Fibroblast of the conjunctiva (primary cell): ENCODE measurements around the gene PDZD2.

Experiments
- DNase-seq: peaks from one replicate; pipeline ENCODE4 v3.0.0-alpha.2; 2010; ENCODE audit warnings: low read depth

Gene PDZD2

DNA sequence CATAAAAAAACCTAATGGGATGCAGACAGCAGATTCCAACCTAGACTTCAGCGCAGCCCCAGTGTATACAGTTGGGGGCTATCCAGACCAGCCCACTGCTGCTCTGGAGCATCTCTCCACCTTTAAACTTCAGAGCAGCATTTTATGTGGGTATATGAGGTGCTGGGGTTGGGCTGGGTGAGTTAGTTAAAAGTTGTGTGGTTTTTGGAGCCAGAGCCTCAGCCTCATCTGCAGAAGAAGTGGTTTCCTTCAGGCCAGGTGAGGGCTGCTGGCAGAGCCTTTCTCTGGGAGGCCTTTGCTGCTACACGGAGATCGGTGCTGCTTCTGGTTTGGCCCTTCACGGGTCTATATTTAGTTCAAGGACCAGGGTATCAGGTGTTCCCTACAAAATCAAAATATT is 228.3 kb downstream of the PDZD2 start:
- DNase-seq: no peak

DNA sequence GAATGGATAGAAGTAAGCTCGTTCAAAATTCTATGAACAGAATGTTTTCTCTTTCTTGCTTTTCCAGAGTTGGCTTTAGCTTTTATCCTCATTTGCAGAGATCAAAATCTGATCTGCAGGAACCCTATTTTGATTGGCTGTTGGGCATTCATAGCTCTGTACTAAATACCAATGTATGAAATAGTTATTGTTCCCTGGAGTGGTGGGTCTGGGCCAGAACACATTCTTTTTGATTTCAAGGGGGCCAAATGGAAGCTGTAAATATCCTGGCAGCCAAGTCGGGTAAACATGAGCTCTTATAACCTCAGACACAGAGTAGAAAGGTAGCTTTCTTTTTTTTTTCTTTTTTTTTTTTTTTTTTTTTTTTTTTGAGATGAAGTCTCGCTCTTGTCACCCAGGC is 241.5 kb downstream of the PDZD2 start:
- DNase-seq: no peak

DNA sequence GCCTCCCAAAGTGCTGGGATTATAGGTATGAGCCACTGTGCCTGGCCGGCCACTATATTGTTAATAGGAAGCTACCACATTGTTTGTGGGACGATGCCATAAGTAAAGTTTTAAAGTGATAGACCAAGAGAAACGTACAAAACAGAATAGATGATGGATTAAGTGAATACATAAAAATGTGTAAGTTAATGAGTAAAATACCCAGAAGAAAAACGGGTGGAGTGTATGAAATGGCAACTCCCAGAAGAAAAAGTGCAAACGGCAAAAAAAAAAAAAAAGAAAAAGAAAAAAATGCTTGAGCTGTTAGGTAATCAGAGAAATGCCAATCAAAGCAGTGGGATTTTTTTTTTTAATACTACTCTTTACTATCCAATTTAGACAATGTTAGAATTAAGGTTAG is 246.0 kb downstream of the PDZD2 start:
- DNase-seq: no peak

DNA sequence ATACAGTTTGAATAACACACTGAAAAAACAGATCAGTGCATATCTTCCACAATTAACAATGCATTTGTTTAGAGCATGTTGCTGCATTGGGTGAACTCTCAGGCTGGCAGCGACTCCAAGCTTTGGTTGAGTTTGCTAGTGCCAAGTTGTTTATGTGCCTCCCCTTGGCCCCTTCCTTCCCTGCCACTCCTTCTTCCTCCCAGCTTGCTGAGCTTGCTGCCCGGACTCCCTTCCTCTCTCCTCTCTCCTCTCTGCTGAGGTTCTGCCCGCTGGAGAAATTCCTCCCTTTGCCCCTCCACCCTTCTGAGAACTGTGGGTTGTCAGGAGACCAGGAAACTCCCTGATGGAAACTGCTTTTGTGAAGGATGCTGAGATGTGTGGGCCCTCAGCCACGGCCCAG is 247.3 kb downstream of the PDZD2 start:
- DNase-seq: no peak

DNA sequence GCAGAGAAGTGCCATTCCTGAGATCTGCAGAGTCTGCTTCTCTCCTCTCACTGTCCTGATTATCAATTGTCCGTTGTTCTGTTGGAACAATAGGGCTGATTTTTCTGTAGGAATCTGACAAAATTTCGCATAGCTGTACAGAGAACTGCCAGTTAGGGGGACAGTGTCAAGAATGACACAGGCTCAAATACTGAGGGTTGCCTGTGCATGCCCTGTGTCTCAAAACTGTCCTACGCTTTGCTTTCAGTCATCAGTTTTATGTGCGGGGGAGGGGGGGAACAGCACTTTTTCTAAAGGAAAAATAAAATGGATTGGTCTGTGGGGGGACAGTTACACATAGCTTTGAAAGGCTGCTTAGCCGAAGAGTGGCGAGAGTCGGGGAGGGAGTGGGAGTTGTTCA is 248.6 kb downstream of the PDZD2 start:
- no peak for DNase-seq

DNA sequence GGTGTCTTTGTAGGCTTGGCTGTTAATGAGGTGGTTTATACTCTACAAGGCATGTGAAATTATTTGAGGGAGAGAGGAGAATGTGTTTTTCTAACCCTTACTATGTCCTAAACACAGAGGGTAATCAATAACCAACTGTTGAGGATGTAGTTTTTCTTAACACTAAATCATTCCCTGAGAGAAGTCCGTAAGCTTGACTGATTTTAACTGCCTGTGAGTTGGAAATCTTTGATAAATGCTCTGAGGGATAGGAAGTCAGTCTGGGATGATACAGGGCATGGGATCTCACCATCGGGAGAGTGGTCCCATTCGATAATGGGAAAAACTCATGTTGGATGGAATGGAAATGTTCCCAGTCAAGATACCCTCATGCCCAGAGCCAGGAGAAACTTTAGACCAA is 249.6 kb downstream of the PDZD2 start:
- no peak for DNase-seq

DNA sequence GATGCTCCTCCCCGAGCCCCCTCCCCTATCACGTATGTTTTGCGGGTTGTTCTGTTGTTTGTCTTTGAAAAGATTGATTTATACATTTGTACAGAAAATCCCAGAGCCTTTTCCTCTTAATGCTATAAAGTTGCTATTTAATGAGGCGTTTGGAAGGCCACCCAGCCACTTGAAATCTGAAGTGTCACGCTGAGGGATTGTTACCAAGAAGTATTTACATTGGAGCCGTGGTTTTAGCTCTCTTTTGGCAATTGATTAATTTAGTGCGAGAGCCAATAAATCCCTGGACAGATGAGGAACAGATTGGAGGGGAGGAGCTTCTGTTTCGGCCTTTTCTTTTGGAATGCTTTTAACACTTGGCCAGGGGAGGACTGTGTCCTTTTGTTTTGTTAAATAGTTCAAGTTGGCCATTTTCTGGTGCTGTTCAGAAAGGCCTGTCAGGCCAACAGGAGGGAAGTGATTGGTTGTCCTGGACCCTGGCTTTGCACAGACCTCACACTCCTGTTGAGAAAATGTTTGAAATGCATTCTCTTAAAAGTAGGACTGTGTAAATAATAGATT is 250.2 kb downstream of the PDZD2 start:
- no peak for DNase-seq

DNA sequence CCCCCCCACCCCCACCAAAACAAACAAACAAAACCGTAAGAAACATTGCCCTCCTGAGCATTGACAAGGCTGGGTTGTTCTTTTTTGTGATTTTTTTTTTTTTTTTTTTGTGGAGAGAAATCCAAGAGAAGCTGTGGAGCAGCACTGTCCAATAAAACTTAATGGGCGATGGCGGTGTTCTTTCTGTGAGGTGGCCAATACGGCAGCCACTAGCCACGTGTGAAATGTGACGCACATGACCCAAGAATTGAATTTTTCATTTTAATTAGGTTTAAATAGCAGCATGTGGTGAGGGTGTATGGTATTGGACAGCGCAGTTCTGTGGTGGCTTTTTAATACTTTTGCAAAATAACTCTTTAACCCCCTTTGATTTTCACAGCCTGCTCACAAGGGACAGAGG is 251.1 kb downstream of the PDZD2 start:
- no peak for DNase-seq

DNA sequence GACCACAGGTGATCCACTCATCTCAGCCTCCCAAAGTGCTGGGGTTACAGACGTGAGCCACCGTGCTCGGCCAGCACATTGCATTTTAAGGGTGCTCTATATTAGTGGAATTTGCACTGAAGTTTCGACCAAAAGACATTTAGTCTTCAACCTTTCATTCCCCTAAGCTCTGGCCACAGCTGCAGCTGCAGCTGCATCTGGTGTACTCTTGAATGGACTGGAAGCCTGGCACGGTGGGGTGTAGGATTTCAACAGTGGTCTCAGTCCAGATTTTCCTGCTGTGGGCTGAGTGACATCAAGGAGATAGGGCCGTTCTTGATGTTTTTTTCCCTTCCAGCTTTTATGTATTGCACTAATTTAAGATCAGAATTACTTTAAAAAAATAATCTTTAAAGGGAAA is 255.2 kb downstream of the PDZD2 start:
- no peak for DNase-seq

DNA sequence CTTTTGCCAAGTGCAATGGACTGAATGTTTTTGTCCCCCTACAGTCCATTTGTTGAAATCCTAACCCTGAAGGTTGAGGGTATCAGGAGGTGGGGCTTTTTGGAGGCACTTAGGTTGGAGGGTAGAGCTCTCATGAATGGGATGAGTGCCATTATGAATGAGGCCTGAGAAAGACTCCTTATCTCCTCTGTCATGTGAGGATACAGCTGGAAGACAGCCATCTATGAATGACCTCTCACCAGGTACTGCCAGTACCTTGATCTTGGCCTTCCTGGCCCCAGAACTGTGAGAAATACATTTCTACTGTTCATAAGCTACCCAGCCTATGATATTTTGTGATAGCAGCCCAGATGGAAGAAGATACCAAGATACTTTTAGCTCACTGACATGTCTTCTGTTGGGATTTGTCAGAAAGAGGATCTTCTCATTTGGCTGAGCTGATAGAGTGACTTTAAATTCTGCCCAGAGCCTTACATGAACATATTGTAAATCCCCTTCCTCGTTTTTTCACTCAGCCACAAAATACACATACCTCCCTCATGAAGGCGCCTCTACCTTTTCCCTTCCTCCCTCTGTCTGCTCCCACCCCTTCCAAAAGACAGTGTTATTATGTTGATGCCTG is 256.4 kb downstream of the PDZD2 start:
- DNase-seq: no peak

DNA sequence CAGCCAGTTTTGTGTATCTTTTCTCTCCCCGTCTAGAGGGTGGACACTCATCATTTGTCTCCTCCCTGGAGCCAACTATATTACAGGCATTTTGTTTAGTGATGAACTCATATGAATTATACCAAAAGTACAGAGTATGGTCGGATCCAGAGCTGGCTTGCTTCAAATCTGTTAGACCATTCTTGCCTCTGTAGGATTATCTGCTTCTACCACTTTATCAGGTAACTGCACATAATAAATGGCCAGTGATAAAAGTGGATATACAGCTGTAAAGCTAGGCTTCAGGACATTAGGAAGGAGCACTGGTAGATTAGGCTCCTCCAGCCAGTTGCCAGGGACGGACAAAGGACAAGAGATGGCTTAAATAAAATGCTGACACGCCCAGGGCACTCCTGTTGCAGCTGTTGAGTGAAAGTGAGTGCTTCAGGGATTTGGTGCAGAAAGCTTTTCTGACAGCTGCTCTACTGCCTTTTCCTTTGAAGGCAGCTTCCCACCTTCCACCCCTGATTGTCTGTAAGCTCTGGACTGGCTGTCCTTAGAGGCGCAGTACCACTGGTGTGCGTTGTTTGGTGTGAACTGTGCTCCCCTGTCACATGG is 259.2 kb downstream of the PDZD2 start:
- DNase-seq: no peak

DNA sequence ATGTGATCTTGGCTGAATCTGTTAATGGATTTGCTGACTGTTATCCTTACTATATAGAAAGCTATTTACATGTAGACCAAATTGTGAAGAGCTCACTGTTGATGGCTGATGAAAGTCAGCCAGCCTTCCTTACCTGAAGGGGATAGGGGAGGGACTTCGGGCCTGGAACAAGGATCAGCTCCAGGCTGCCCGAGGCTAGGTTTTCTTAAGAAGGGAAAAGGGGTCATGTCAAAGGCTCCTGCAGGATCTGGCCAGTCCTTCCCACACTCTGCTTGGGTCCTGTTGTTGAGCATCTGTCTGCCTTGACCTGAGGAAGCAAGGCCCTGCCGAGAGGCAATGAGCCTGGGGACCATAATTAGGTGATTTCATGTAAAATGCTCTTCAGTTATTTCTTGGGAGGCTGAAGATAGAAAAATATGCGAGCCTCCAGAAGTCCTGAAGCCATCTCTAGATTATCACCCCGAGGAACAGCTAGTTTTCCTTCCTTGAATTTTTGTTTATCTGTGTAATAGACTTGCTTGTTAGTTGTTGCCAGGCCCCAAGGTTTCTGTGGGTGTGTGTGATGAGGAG is 261.4 kb downstream of the PDZD2 start:
- no peak for DNase-seq

DNA sequence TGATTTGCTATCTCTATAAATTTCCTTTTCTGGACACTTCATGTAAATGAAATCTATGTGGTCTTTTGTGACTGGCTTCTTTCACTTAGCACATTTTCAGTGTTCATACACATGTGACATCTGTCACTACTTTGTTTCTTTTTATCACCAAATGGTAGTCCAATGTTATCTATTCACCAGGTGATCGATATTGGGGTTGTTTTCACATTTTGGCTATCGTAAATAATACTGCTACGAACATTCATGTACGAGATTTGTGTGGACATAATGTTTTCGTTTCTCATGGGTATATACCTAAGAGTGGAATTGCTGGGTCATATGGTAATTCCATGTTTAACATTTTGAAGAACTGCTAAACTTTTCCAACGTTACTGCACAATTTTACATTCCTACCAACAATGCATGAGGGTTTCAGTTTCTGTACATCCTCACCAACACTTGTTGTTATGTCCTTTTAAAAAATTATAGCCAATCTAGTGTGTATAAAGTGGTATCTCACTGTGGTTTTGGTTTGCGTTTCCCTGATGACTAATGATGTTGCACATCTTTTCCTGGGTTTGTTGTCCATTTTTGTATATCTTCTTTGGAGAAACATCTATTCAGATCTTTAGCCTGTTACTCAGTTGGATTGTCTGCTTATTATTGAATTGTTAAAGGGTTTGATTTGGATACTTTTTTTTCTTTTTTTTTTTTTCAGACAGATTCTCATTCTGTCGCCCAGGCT is 263.0 kb downstream of the PDZD2 start:
- DNase-seq: no peak

DNA sequence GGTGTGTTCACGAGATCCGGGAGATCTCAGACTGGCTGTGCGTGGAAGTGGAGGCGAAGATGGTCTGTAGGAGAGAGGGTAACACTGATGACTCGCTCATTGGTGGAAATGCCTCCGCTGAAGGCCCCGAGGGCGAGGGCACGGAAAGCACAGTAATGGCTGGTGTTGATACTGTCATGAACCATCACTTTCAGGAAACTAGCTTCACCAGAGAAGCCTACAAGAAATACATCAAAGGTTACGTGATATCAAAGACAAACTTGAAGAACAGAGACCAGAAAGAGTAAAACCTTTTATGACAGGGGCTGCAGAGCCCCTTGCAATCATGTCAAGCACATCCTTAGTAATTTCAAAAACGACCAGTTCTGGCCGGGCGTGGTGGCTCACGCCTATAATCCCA is 269.5 kb downstream of the PDZD2 start:
- no peak for DNase-seq

DNA sequence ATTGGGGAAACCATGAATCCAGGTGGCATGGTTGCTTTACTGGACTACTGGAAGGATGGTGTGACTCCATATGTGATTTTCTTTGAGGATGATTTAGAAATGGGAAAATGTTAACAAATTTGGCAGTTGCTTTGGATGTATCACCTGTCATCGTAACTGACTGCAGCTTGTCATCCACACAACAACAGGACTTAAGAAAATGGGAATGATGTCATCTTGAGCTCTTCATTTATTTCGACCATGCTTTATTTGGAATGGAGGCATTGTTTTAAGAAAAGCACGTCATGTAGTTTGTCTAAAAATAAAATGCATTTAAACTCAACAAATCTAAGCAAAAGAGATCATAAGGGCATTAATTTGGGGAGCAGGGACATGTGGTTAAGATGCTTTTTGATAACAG is 270.1 kb downstream of the PDZD2 start:
- no peak for DNase-seq

DNA sequence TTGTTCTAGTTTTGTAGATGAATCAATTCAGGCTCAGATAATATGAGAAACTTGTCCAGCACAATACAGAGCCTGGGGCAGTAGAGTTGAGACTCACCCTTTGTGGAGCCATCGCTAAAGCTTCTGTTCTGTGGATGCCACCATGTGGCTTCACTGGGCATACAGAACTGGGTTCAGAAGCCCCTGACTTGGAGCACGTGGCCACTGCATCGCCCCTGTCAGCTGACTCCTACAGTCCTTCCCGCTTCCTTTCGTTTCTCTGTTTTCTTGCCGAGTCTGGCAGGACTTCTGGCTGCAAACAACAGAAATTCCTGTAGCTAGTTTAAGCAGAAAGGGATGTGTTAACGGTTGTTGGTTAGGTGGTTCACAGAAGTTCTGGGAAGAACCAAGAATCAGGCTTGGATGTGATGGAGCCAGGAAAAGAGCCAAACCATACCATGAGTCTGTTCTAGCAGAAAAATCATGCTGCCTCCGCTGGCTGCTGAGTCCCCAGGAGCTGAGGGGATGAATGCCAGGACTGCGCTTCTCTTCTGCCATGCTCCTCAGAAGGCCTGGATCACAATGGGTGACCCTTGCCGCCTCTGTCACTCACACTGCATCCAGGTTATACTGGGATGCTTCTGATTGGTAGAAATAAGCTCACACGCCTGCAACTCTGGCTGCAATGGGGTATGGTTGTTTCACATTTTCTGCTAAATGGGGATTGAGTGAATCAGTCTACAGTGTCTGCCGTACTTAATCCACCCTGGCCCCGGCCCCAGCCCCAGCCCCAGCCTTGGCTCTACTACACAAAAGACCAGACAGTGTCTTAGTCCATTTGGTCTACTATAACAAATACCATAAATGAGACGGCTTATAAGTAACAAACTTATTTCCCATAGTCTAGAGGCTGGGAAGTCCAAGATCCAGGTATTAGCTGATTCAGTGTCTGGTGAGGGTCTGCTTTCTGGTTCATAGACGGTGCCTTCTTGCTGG is 272.6 kb downstream of the PDZD2 start:
- no peak for DNase-seq

DNA sequence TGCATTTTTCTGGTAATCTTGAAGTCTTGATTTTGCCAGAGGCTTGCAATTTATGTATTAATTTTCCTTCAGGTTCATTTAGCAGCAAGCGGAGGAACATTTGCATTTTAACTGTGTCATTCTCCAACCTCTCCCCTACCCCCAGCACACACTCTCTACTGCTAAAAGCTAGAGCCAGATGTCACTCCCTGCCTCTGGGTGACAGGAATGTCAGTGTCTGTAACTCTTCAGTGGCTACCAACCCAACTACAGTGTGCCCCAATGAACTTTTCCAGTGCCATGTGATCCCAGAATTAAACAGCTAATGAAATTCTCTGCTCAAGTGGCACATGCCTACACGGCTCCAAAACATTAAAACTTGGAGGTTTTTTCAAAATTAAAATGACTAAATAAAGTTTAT is 274.9 kb downstream of the PDZD2 start:
- no peak for DNase-seq

DNA sequence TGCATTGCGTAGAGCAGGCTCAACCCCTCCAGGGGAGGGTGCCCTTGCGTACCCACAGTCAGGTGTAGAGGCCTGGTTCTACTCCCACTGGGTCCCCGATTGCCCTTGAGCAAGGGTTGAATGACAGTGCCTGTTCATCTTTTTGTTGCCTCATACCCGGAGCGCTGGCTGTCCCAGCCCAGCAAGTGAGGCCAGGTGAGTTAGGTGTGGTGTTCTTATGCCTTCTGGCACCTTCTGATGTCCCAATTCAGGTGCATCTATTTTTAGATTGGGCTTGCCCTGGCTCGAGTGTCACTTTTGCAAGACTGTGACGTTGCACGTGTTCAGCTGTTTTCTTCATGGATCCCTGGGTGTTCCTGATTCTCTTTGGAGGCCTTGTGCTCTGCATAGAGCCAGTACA is 277.4 kb downstream of the PDZD2 start:
- no peak for DNase-seq

DNA sequence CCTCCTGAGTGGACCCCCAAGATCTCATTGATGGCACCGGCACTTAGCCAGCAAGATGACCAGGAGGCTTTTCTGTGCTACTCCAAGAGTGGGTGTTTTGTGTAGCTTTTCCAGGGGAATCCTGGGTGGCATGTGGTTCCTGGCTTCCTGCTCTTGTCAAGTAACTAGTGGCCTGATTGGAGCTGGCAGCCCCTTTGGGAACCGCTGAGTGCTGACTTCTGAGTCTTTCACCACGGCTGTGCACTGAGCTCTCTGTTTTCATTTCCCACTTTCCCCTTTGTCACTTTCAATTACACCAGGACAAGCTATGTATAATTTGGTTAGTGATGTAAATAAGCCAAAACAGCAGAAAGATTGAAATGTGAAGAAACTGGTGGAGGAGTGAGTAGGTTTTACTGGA is 279.8 kb downstream of the PDZD2 start:
- no peak for DNase-seq

DNA sequence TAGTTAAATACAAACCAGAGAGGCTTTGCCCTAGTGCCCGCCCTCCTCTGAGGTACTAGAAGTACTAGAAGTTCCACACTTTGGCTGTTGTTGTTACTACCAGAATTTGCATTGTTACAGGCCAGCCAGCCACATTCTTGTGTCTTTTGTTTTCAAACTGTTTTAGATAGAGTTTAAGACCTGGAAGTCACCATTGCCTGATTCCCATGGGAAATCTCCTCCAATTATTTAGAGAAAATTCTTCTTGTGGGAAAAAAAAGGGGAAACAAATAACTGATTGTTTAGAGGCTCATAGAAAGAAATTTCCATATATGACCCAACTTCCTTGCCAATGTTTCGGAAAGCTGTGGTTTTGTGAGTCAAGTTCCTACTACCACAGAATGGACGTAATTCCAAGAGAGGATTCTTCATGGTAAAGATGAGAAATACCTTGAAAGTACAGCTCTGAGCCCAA is 282.9 kb downstream of the PDZD2 start:
- DNase-seq: no peak

DNA sequence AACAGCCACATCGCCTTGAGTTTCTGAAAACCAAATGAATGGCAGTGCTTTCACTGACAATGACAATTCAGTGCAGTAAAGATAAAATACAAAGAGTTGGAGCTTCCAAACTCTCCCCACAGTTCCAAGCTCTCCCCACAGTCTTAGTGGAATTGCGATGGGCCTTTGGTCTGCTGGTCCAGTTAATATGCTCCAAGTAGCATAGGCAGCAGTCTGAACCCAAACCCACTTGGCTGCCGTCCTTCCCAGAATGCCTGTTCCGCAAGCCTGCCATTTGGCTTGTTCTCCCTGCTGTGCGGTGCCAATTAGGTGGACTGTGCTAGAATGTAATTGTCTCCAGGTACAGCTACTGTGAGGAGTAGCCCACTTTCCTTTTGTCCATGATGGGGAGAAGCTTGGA is 285.1 kb downstream of the PDZD2 start:
- DNase-seq: no peak

DNA sequence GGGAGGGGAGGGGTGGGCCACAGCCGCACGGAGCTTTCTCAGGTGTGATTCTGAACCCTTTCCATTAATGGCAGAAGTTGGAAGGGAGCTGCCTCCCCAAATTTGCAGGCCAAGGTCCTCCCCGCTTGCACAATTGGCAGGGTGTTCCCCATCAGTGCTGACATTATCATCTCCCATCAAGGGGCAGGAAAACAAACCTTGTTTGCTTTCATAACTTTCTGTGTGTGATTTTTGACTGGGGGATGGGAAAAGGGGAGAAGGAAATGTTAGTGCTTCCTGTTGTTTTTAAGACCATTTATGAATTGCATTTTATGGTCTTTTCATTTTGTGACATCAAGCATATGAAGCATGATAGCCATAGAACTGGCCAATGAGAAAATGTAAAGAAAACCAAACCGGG is 292.9 kb downstream of the PDZD2 start:
- DNase-seq: no peak
